ENCODE data around the gene NES. TPM values are rescaled to one million over a fixed set of nuclear protein-coding genes. Genes with fewer than 3 reads are reported as not detected.

NES gene
- total RNA-seq, 1 experiment from 2014 or later = 168 TPM

- no CpG with 5 or more reads among the region's 5 CpGs for WGBS (ENCODE audit: extremely low coverage, insufficient read length, low lambda C conversion rate)
- H3K27ac Mint-ChIP-seq = peak overlapping the region in 1 of 3 experiments; percentile 40; a peak in 1 of 7 replicates
Observed at GRCh38 chr1:156682166-156682890, 5.1 kb upstream of the NES start.

More at GRCh38 chr1:156682166-156682890, 5.1 kb upstream of the NES start:
- H3T11ph ChIP-seq (ENCODE audit: low read length) = no peak overlapping the region
- H2BK120ac ChIP-seq (ENCODE audit: low read depth, low read length, poor library complexity, severe bottlenecking) = no peak overlapping the region
- H3K4me2 ChIP-seq (ENCODE audit: insufficient read depth, insufficient read length, low read length) = no peak overlapping the region
- no peak overlapping the region for H4K91ac ChIP-seq (ENCODE audit: insufficient read length, low read depth, low read length)
- H4K20me1 ChIP-seq (ENCODE audit: control insufficient read depth, insufficient read depth, insufficient read length) = no peaks in the 10 kb centered on the region
- DNase-seq = peak; percentile 77
- H2BK15ac ChIP-seq (ENCODE audit: low read depth, low read length) = no peak overlapping the region
- H3K79me1 ChIP-seq (ENCODE audit: insufficient read depth, low read depth, low read length, poor library complexity, severe bottlenecking) = no peaks in the 10 kb centered on the region
- no peaks in the 10 kb centered on the region for H3K4me1 ChIP-seq (ENCODE audit: insufficient read depth, low read length)
- no peaks in the 10 kb centered on the region for H3K27me3 ChIP-seq (ENCODE audit: insufficient read depth, low read length)
- H3K23ac ChIP-seq (ENCODE audit: insufficient read length, low read depth, low read length) = no peak overlapping the region
- H2AK5ac ChIP-seq (ENCODE audit: insufficient read length, low read length) = no peak overlapping the region
- peak; percentile 52 for TF ChIP-seq CTCF (conservative IDR thresholded peaks at IDR 0.05)
- no peaks in the 10 kb centered on the region for H3K79me2 ChIP-seq (ENCODE audit: insufficient read depth, low read length)
- Mint-ChIP-seq H3K4me1 (peaks cover 25 to 39% of the 10 kb centered on the region in 2 experiments), H3K4me3 (no peak overlapping the region), H3K27me3 (ENCODE audit: low read depth) (peaks cover 34% of the 10 kb centered on the region), H3K9me3 (no peaks in the 10 kb centered on the region), H3K36me3 (ENCODE audit: insufficient read depth in 1 of 3, low read depth in 3 of 3) (no peaks in the 10 kb centered on the region)
- no peak overlapping the region for H2BK12ac ChIP-seq (ENCODE audit: insufficient read length, low read depth, low read length)
- H3K23me2 ChIP-seq (ENCODE audit: insufficient read length, low read depth, low read length, poor library complexity, severe bottlenecking) = no peaks in the 10 kb centered on the region
- no peak overlapping the region for H3K9ac ChIP-seq (ENCODE audit: extremely low read depth, insufficient read length, low read length)
- no peak overlapping the region for H2BK20ac ChIP-seq (ENCODE audit: low read depth, low read length, poor library complexity, severe bottlenecking)
- H3K14ac ChIP-seq (ENCODE audit: insufficient read depth, low read length) = no peak overlapping the region
- no peak overlapping the region for H3K56ac ChIP-seq (ENCODE audit: insufficient read length, low read depth, low read length)
- no peaks in the 10 kb centered on the region for H3K9me3 ChIP-seq (ENCODE audit: control insufficient read depth, low read depth, low read length)
- H2AFZ ChIP-seq (ENCODE audit: low read length) = no peak overlapping the region
- no peak overlapping the region for H3K27ac ChIP-seq (ENCODE audit: insufficient read length, low read depth, low read length)
- H2BK5ac ChIP-seq (ENCODE audit: insufficient read length, low read length) = no peak overlapping the region
- no peak overlapping the region for H4K5ac ChIP-seq (ENCODE audit: insufficient read length, low read depth, low read length)
- H3K4ac ChIP-seq (ENCODE audit: low read depth, low read length) = no peak overlapping the region
- no peak overlapping the region for H3K18ac ChIP-seq (ENCODE audit: insufficient read length, low read depth, low read length)
- no peak overlapping the region for H4K8ac ChIP-seq (replicated peaks; ENCODE audit: insufficient read length, low read depth, low read length)

Measured in H9 (cell line).